ENCODE results near the gene TUBA3C. TPM values are rescaled to one million over a fixed set of nuclear protein-coding genes. Genes with fewer than 3 reads are reported as not detected.
"Not testable (repeated sequence)": the region's sequence is repeated elsewhere in the genome, so short reads cannot be mapped to it uniquely, and the experiment has no call there.

TUBA3C gene
- polyA plus RNA-seq, 1 experiment = not detected

DNA sequence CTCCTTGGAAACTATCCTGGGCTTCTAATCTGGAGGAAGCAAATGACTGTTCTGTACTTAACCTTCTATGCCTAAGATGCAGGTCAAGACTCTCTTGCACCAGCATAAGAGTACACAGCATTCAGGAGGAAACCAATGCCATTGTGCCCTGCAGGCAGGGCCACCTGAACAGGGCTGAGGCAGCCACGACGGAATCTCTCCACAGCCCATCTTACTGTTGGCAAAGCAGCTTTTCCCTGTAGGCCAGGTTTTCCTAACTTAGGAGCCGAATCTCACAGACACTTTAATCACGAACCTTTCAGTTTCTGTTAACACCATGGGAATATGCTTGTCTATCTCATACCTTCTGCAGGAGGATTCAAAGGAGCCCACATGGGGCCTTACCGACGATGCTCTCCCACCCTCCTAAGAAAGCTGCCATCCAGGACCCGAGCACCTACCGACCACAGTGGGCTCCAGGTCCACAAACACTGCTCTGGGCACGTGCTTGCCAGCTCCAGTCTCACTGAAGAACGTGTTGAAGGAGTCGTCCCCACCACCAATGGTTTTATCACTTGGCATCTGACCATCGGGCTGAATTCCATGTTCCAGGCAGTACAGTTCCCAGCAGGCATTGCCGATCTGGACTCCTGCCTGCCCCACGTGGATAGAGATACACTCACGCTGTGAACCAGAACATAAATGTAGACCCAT is 2.6 kb downstream of the TUBA3C start:
- TF ChIP-seq, protein P1, sequence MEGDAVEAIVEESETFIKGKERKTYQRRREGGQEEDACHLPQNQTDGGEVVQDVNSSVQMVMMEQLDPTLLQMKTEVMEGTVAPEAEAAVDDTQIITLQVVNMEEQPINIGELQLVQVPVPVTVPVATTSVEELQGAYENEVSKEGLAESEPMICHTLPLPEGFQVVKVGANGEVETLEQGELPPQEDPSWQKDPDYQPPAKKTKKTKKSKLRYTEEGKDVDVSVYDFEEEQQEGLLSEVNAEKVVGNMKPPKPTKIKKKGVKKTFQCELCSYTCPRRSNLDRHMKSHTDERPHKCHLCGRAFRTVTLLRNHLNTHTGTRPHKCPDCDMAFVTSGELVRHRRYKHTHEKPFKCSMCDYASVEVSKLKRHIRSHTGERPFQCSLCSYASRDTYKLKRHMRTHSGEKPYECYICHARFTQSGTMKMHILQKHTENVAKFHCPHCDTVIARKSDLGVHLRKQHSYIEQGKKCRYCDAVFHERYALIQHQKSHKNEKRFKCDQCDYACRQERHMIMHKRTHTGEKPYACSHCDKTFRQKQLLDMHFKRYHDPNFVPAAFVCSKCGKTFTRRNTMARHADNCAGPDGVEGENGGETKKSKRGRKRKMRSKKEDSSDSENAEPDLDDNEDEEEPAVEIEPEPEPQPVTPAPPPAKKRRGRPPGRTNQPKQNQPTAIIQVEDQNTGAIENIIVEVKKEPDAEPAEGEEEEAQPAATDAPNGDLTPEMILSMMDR (IDR thresholded peaks at IDR 0.05; ENCODE audit: insufficient read depth, low read depth, low read length) = no peak
- no peak for DNase-seq (ENCODE audit: low read depth)
- POLR2A ChIA-PET = no interaction called here
- H3K27me3 ChIP-seq (ENCODE audit: control insufficient read depth, insufficient read depth, low read length) = no peaks in the 10 kb centered on the region
- no peak overlapping the region for H3K4me3 ChIP-seq (ENCODE audit: low read depth, low read length)
- CTCF ChIA-PET = no interaction called here
- no peaks in the 10 kb centered on the region for H3K36me3 ChIP-seq (ENCODE audit: control insufficient read depth, insufficient read depth, low read length)

DNA sequence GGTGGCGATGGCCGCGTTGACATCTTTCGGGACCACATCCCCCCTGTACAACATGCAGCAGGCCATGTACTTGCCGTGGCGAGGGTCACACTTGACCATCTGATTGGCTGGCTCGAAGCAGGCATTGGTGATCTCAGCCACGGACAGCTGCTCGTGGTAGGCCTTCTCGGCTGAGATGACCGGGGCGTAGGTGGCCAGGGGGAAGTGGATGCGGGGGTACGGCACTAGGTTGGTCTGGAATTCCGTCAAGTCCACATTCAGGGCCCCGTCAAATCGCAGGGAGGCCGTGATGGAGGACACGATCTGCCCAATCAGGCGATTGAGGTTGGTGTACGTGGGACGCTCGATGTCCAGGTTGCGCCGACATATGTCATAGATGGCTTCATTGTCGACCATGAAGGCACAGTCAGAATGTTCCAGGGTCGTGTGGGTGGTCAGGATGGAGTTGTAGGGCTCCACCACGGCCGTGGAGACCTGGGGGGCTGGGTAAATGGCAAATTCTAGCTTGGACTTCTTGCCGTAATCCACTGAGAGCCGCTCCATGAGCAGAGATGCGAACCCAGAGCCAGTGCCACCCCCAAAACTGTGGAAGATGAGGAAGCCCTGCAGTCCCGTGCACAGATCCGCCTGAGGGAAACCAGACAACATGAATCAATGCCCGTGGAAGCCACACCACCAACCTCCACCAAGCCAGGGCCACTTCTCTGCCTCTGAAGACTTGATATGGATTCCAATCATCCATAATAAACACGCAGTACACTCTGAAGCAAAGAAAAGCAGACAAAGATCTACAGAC is 4.4 kb downstream of the TUBA3C start:
- H3K36me3 ChIP-seq (ENCODE audit: control insufficient read depth, insufficient read depth, low read length); H3K27me3 ChIP-seq (ENCODE audit: control insufficient read depth, insufficient read depth, low read length); DNase-seq (ENCODE audit: low read depth); POLR2A ChIA-PET; CTCF ChIA-PET; H3K4me3 ChIP-seq (ENCODE audit: low read depth, low read length): not testable (repeated sequence)

DNA sequence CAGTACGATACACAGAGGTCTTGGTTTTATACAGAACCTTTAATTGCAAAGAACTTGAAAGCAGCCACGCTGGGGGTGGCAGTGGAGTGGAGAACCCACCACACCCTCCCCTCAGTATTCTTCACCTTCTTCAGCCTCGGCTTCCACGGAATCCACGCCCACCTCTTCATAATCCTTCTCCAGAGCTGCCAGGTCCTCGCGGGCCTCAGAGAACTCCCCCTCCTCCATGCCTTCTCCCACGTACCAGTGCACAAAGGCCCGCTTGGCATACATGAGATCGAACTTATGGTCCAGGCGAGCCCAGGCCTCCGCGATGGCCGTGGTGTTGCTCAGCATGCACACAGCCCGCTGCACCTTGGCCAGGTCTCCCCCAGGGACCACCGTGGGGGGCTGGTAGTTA is 7.9 kb downstream of the TUBA3C start:
- no peak for DNase-seq (ENCODE audit: low read depth)
- Histone ChIP-seq H3K27me3 (ENCODE audit: control insufficient read depth, insufficient read depth, low read length) (no peaks in the 10 kb centered on the region), H3K4me3 (ENCODE audit: low read depth, low read length) (no peak overlapping the region), H3K36me3 (ENCODE audit: control insufficient read depth, insufficient read depth, low read length) (no peaks in the 10 kb centered on the region)
- POLR2A ChIA-PET = no interaction called here
- TF ChIP-seq, protein P1 (IDR thresholded peaks at IDR 0.05; ENCODE audit: insufficient read depth, low read depth, low read length) = no peak
- CTCF ChIA-PET = no interaction called here

DNA sequence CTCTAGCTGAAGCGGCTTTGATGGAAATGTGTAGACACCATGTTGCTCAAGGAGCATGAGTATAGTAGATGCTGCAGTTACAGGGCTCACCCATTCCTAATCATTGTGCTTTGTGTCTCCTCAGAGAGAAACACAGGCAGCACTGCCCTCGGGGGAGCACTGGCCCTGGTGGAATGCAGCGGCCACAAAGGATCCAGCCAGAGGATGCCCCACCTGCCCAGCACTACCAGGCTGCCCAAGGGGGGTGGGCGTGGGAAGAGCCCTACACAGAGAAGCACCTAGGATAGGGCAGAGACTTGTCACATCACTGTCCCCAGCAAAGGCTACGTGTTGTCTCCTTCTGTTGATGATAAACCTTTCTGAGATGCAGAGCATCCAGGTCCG is 9.0 kb downstream of the TUBA3C start:
- H3K4me3 ChIP-seq (ENCODE audit: low read depth, low read length) = no peak overlapping the region
- DNase-seq (ENCODE audit: low read depth) = no peak
- TF ChIP-seq, protein P1 (IDR thresholded peaks at IDR 0.05; ENCODE audit: insufficient read depth, low read depth, low read length) = no peak
- H3K27me3 ChIP-seq (ENCODE audit: control insufficient read depth, insufficient read depth, low read length) = no peaks in the 10 kb centered on the region
- no peaks in the 10 kb centered on the region for H3K36me3 ChIP-seq (ENCODE audit: control insufficient read depth, insufficient read depth, low read length)
- ChIA-PET POLR2A (no interaction called here), CTCF (no interaction called here)

DNA sequence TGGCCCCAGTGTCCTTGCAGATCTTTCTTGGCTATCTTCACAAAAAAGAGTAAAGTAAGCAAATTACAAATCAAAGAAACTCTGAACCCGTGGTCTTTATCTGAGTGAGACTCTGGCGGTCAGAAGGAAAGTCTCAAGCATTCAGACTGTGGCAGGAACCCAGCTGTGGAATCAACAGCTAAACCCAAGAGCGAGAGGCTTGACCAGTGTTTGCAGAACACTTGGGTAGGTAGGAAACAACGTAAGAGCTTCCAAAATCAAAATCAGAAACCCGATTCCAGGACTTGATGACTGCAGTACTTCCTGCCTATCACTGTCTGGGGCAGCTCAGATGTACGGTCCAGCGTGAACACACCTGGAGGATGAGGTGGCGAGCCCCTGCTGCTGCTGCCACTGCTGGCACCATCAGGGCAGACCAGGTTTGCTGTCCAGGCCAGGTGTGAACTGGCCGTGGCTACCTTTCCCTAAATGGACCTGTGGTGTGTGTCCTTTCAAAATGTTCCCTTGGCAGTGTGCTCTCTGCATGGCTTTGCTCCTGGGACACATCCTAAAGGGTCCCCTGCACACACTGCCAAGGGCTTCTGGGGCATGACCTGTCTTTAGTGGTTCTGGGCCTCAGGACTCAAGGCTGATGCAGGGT is 9.5 kb downstream of the TUBA3C start:
- POLR2A ChIA-PET = no interaction called here
- TF ChIP-seq, protein P1 (IDR thresholded peaks at IDR 0.05; ENCODE audit: insufficient read depth, low read depth, low read length) = no peak
- DNase-seq (ENCODE audit: low read depth) = no peak
- CTCF ChIA-PET = no interaction called here
- Histone ChIP-seq H3K36me3 (ENCODE audit: control insufficient read depth, insufficient read depth, low read length) (no peaks in the 10 kb centered on the region), H3K27me3 (ENCODE audit: control insufficient read depth, insufficient read depth, low read length) (no peaks in the 10 kb centered on the region), H3K4me3 (ENCODE audit: low read depth, low read length) (no peak overlapping the region)

All from BJ (cell line).